GM19099 (cell line): ENCODE data around the gene SLC41A2.

ENCODE experiments used
- POLR2A ChIP-seq: IDR thresholded peaks from 3 replicates; pipeline ENCODE4 v1.6.1; 2011; ENCODE audit warnings: low read depth; ENCODE audit not compliant: insufficient read length; ENCODE audit errors: extremely low read depth

SLC41A2 gene

GRCh38 chr12:104969343-104969742 is 11.3 kb upstream of the SLC41A2 start:
- TF ChIP-seq POLR2A = no peak

- TF ChIP-seq POLR2A = no peak
Measured at GRCh38 chr12:104966677-104967076, 8.6 kb upstream of the SLC41A2 start.

- no peak for TF ChIP-seq POLR2A
Measured at GRCh38 chr12:104964856-104965205, 6.7 kb upstream of the SLC41A2 start.

GRCh38 chr12:104964167-104964855 is 6.2 kb upstream of the SLC41A2 start:
- TF ChIP-seq POLR2A = no peak

GRCh38 chr12:104963757-104964156 is 5.7 kb upstream of the SLC41A2 start:
- no peak for TF ChIP-seq POLR2A

- no peak for TF ChIP-seq POLR2A
Measured at GRCh38 chr12:104960464-104960863, 2.4 kb upstream of the SLC41A2 start.

- no peak for TF ChIP-seq POLR2A
Measured at GRCh38 chr12:104959335-104959841, 1.3 kb upstream of the SLC41A2 start.

- no peak for TF ChIP-seq POLR2A
Measured at GRCh38 chr12:104958805-104959334, 780 bp upstream of the SLC41A2 start.

GRCh38 chr12:104957719-104958000 is 430 bp downstream of the SLC41A2 start:
- no peak for TF ChIP-seq POLR2A

GRCh38 chr12:104956870-104957718 is 996 bp downstream of the SLC41A2 start:
- no peak for TF ChIP-seq POLR2A

GRCh38 chr12:104955703-104956102 is 2.4 kb downstream of the SLC41A2 start:
- no peak for TF ChIP-seq POLR2A

- TF ChIP-seq POLR2A = no peak
Measured at GRCh38 chr12:104953323-104953722, 4.8 kb downstream of the SLC41A2 start.

- no peak for TF ChIP-seq POLR2A
Measured at GRCh38 chr12:104952816-104953215, 5.3 kb downstream of the SLC41A2 start.

- TF ChIP-seq POLR2A = no peak
Measured at GRCh38 chr12:104951759-104952509, 6.2 kb downstream of the SLC41A2 start.

- TF ChIP-seq POLR2A = no peak
Measured at GRCh38 chr12:104944252-104944651, 13.8 kb downstream of the SLC41A2 start.
